GM19240 (cell line): Measurements from ENCODE around the gene EID2B.

Source experiments
- DNase-seq: peaks from one replicate; pipeline ENCODE4 v3.0.0; 2011; ENCODE audit warnings: low spot score; ENCODE audit not compliant: insufficient read length

The EID2B gene

DNA sequence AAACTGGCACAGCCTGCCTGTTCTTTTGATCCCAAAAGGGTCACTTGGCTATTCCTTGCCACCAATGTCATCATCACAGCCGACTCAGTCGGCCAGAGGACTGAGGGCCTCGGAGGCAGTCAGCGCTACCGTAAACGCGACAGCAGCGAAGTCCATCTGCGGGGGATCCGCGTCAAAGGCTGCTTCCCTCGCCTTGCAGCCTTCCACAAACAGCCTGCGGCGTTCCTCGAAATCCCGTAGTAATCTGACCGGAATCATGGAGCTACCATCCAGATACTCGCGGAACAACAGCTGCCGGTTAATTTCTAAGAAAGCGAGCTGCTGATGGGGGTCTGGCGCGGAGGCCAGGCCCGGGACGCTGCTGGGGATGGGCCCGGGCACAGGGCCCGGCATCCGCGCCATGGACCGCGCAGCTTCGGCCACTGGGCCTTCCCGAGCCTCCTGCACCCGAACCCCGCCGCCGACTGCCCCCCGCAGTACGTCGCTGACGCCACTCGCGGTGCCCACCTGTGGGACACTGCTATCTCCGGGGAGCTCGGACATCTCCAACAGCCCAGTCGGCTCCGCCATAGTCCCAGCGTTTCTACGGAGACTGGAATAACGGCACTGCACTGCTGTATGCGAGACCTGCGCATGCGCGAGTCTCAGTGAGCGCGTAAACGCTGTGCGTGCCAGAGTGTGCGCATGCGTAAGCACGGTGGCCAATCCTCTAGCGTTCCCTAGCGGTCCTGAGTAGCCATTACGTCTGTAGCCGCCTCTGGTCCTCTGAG, at the start of gene EID2B:
Gene EID2B (minus strand): TSS at position 620 of the 770 bp plus-strand sequence. CDS start 50 bp downstream, at position 570.
- peak; percentile 87 for DNase-seq

DNA sequence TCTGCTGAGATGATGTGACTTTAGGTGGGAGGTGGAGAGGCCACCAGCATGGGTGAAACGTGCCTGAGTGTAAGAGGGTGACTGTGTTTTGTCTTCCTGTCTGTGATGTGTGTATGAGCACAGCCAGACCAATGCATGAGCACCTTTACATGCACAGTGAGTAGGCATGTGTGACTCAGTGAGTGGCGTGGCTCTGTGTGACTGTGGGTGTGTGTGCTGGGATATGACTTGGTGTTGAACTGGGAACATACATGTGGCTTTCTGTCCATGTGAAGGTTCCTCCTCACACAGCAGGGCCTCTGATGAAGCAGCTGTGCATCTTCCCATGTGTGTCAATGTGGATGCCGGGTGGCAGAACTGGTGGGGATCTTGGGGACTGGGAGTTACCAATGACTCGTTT, 49.8 kb upstream of the EID2B start:
- no peak for DNase-seq

GRCh38 chr19:39568604-39569003, 36.0 kb upstream of the EID2B start:
- no peak for DNase-seq

- DNase-seq = no peak
Observed at GRCh38 chr19:39566064-39566463, 33.4 kb upstream of the EID2B start.

DNA sequence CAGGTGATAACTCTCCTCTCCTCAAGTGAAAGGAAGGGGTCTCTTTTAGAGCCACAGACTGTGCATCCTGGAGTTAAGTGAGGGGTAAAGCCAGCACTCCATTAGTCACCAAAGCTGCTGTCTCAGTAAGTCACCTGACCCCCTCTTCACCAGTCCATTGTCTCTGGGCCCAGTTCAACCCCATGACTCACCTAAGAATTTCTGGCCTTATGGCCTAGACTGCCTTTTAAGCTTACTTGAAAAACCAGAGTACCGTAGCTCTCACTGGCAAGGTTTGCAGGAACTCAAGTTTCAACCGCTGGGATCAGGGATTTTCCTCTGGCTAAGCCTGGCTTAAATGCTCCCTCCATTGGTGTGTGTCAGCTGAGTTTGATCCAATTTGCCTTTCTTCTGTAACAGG, 30.8 kb upstream of the EID2B start:
- DNase-seq = no peak

GRCh38 chr19:39558624-39559117, 26.0 kb upstream of the EID2B start:
- no peak for DNase-seq

- DNase-seq = peak; percentile 28
Observed at GRCh38 chr19:39557811-39558623, 25.4 kb upstream of the EID2B start.

- DNase-seq = no peak
Observed at GRCh38 chr19:39555883-39556282, 23.2 kb upstream of the EID2B start.

- no peak for DNase-seq
Observed at GRCh38 chr19:39554701-39555311, 22.2 kb upstream of the EID2B start.

DNA sequence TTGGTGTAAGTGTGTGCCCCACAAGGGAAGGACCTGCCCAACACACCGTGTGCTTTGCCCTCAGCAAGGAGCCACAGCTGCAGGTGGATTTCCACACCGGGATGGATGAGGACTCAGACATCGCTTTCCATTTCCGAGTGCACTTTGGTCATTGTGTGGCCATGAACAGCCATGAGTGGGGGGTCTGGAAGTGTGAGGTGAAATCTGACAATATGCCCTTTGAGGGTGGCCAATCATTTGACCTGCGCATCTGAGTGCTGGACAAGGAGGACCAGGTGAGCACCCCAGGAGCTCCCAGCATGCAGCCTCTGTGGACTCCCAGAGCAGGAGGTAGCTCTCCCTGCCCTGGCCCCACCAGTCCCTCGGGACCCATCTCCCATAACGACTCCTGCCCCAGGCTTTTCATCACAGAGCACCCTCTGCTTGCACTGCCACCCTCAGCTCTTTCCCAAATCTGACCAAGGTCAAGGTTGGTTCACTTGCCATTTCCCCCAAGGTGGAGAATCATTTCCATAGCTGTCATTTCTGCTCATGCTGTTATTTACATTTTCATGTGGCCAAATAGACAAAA, 20.5 kb upstream of the EID2B start:
- no peak for DNase-seq

- no peak for DNase-seq
Observed at GRCh38 chr19:39550197-39550596, 17.5 kb upstream of the EID2B start.

- DNase-seq = no peak
Observed at GRCh38 chr19:39546599-39546998, 13.9 kb upstream of the EID2B start.

- no peak for DNase-seq
Observed at GRCh38 chr19:39544911-39545310, 12.3 kb upstream of the EID2B start.

DNA sequence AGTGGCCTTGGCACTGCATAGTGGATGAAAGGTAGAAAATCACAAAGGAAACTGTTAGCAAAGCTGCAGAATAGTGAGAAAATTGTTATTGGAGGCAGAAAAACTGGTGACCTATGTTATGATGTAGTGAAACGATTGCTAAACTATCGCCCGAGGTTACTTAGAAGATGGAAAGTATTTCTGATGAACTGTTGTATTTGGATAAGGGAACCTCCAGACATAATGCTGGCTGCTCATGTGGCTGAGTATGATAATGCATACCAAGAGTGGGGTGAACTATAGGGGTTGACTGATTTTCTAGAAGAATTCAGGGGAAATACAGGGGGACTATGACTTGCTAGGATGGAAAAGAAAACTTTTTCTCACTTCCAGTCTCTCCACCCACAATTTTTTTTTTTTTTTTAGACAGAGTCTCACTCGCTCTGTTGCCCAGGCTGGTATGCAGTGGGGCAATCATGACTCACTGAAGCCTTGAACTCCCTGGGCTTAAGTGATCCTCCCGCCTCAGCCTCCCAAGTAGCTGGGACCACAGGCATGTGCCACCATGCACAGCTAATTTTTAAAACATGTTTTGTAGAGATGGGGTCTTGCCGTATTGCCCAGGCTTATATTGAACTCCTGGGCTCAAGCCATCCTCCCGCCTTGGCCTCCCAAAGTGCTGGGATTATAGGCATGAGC, 11.7 kb upstream of the EID2B start:
- DNase-seq = no peak

DNA sequence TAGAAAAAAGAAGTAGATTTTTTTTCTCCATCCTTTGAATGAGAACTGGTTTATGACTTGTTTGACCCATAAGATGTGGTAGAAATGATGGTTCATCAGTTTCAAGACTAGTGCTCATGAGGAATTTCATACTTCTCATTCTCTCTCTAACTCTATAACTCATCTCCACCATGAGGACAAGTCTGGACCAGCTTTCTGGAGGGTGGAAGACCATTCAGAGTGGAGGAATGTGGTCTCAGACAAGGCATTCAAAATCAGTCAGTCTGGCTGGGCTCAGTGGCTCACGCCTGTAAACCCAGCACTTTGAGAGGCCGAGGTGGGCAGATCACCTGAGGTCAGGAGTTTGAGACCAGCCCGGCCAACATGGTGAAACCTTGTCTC, 10.8 kb upstream of the EID2B start:
- DNase-seq = no peak

DNA sequence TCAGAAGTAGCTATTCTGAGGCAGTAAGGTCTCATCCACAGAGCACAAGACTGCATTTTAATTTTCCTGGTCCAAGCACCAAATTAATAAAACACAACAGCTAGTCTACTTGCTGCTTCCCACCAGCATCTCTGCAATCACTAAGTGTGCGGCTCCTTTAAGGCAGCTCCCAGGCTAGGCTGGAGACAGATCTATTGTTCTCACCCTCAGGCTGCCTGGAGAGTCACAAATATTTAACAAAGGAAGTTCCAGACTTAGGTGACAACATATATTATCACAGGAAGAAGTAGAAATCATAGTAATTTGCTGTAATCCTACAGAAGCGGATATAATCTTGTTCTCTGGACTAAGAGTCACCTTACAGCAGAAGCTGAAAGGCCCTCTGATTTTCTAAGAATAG, 9.6 kb upstream of the EID2B start:
- DNase-seq = no peak

DNA sequence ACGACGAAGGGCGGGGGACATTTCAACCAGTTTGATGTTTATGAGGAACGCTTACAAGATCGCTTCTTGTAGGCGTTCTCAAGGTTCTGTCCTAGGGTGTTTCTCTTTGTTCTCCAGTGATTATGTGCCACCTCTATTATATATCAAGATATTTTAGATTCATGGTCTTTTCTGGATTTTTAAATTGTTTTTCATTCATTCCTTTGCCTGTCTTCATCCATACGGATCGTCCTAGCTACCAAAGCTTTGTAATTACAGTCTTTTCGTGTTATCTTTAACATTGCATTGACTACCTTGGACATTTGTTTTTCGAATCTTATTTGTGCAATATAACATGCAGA, 7.7 kb upstream of the EID2B start:
- no peak for DNase-seq

DNA sequence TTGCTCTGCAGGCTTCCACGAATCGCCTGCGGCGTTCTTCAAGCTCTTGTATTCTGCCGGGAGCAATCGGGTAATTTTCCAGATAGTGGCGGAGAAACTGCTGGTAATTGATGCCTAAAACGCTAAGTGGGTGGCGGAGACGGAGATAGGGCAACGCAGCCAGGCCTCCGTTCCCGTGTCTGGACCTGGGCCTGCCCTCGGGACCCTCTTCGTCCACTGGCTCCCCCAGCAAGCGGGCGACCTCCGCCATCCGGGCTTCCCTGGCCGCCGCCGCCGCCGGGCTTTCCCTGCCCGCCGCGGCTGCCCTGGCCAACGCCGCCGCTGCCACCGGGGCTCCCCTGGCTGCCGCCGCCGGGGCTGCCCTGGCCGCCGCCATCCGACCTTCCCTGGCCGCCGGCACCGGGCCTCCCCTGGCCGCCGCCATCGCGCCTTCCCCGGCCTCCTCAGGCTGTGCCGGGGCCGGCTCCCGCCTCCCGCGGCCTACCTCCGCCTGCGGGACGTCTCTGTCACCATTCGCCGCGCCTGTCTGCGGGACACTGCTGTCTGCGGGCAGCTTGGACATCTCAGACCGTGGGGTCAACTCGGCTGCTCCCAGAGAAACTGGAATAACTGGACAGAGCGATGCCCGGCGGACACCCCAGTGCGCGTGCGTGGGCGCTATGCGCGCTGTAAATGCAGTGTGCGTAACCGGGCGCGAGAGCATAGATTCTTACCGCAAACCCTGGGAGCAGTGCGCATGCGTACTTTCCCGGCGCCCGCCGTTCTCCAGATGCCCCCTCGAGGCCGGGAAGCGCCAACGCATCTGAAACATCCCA, 7.1 kb upstream of the EID2B start, which contains the start of gene EID2:
Gene EID2 (minus strand): TSS at position 644 of the 815 bp plus-strand sequence. CDS start 82 bp downstream, at position 562.
- DNase-seq = peak; percentile 78

DNA sequence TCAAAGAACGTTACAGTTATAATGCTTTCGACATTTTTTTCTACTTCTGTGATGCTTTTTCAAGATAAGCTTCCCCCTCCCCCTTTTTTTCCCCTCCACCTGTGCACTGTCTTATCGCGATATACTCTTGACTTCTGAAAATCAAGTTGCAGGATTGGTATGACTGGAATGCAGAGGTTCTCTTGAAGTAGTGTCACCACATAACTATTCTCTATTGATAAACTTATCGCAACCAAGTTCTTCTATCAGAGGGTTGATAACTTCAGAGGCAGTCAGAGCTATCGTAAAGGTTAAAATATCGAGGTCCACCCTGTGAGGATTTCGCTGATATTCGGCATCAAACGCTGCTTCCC, 6.5 kb upstream of the EID2B start:
- no peak for DNase-seq

DNA sequence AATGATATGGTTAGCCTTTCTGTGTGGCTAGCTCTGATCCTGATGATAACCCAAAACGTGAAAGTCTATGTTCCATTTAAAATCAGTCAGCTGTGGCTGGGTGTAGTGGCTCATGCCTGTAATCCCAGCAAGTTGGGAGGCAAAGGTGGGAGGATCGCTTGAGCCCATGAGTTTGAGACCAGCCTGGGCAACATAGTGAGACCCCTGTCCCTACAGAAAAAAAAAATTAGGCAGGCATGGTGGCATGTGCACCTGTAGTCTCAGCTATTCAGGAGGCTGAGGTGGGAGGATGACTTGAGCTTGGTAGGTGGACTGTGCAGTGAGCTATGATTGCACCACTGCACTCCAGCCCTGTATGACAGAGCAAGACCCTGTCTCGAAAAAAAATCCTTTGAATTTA, 1.1 kb upstream of the EID2B start:
- DNase-seq = no peak
